ENCODE data around the gene KCNT2. TPM values are rescaled to one million over a fixed set of nuclear protein-coding genes. Genes with fewer than 3 reads are reported as not detected.

The KCNT2 gene
- total RNA-seq, 1 donor from 2014 or later = 8.4 TPM

DNA sequence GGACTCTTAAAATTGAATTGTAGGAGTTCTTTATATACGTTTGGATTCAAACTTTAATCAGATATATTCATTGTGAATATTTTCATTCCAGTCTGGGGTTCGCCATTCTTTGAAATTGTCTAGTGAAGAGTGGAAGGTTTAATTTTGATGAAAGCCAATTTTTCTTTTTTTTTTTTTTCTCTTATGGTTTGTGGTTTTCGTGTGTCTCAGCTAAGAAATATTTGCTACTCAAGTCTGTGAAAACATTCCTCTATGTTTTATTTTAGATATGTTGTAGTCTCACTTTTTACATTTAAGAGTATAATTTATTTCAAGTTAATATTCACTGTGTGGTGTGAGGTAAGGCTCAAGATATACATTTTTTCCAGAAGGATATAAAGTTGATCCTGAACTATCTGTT is 220.5 kb downstream of the KCNT2 start:
- TF ChIP-seq, protein P1, sequence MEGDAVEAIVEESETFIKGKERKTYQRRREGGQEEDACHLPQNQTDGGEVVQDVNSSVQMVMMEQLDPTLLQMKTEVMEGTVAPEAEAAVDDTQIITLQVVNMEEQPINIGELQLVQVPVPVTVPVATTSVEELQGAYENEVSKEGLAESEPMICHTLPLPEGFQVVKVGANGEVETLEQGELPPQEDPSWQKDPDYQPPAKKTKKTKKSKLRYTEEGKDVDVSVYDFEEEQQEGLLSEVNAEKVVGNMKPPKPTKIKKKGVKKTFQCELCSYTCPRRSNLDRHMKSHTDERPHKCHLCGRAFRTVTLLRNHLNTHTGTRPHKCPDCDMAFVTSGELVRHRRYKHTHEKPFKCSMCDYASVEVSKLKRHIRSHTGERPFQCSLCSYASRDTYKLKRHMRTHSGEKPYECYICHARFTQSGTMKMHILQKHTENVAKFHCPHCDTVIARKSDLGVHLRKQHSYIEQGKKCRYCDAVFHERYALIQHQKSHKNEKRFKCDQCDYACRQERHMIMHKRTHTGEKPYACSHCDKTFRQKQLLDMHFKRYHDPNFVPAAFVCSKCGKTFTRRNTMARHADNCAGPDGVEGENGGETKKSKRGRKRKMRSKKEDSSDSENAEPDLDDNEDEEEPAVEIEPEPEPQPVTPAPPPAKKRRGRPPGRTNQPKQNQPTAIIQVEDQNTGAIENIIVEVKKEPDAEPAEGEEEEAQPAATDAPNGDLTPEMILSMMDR (IDR thresholded peaks at IDR 0.05) = no peak
- H3K9me3 ChIP-seq = no peaks in the 10 kb centered on the region
- H3K4me1 ChIP-seq = no peaks in the 10 kb centered on the region
- intact Hi-C loops (cut with DNase I) = no loop called here
- no peaks in the 10 kb centered on the region for H3K27me3 ChIP-seq
- no peaks in the 10 kb centered on the region for H3K36me3 ChIP-seq
- no peak for DNase-seq (ENCODE audit: low spot score in 2 of 2)
- H3K27ac ChIP-seq = no peak overlapping the region
- no peak overlapping the region for H3K4me3 ChIP-seq

DNA sequence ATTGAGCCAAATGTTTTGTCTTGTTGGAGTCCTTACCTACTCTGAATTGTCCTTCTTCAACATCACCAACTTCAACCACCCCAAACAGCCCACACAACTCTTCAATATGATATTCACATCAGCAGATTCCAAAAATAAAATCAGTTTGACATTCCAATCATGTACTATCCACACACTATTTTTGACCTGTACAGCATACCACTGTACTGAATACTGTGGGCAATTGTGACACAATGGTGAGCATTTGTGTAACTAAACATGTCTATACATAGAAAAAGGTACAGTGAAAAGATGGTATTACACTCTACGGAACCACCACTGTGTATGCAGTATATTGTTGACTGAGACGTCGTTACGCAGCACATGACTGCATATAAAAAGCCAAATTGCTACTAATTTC is 223.1 kb downstream of the KCNT2 start:
- intact Hi-C loops (cut with DNase I) = no loop called here

DNA sequence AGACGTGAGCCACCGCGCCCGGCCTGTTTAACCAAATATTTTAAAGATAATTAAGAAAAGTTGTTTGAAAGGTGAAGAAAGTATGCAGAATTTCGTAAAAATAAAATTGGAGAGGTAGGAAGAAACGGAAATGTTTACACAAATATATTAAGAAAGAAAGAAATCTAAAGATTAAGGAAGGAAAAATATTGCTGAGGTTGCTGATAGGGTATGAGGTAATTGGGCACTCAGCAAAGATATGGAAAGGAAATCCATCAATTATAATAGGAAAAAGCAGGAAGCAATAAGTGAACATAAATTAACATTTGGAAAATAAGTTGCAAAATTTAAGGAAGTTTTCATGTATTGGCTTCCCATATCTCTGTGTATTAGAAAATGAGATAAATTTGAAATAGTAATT is 225.9 kb downstream of the KCNT2 start:
- Histone ChIP-seq H3K27me3 (no peaks in the 10 kb centered on the region), H3K4me3 (no peak overlapping the region), H3K9me3 (no peaks in the 10 kb centered on the region), H3K27ac (no peak overlapping the region), H3K36me3 (no peaks in the 10 kb centered on the region), H3K4me1 (no peaks in the 10 kb centered on the region)
- TF ChIP-seq, protein P1 (IDR thresholded peaks at IDR 0.05) = no peak
- no peak for DNase-seq (ENCODE audit: low spot score in 2 of 2)
- intact Hi-C loops (cut with DNase I) = no loop called here

More for the DNA sequence above, 223.1 kb downstream of the KCNT2 start:
- no peak overlapping the region for H3K27ac ChIP-seq
- no peaks in the 10 kb centered on the region for H3K27me3 ChIP-seq
- TF ChIP-seq, protein P1 (IDR thresholded peaks at IDR 0.05) = no peak
- no peaks in the 10 kb centered on the region for H3K36me3 ChIP-seq
- no peaks in the 10 kb centered on the region for H3K9me3 ChIP-seq
- no peak for DNase-seq (ENCODE audit: low spot score in 2 of 2)
- no peaks in the 10 kb centered on the region for H3K4me1 ChIP-seq
- no peak overlapping the region for H3K4me3 ChIP-seq

DNA sequence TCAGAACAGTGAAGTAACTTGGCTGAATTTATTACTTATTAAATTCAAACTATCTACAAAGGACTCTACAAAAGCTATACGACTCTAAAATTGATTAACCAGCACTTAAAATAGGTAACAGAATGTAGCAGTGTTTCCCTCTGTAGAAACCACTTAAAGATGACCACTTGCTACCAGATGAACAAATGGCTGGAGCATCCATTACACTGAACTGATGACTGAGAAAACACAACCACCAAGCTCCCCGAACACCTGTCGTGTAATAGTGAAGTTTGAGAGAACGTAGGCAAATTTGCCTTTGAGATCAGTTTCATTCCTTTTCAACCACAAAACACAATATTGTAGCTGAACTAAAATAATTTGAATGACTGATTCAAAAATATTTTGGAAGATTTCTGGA is 226.7 kb downstream of the KCNT2 start:
- no peaks in the 10 kb centered on the region for H3K36me3 ChIP-seq
- no peaks in the 10 kb centered on the region for H3K9me3 ChIP-seq
- no peak for DNase-seq (ENCODE audit: low spot score in 2 of 2)
- no peaks in the 10 kb centered on the region for H3K4me1 ChIP-seq
- TF ChIP-seq, protein P1 (IDR thresholded peaks at IDR 0.05) = no peak
- no peaks in the 10 kb centered on the region for H3K27me3 ChIP-seq
- intact Hi-C loops (cut with DNase I) = no loop called here
- no peak overlapping the region for H3K4me3 ChIP-seq
- no peak overlapping the region for H3K27ac ChIP-seq

DNA sequence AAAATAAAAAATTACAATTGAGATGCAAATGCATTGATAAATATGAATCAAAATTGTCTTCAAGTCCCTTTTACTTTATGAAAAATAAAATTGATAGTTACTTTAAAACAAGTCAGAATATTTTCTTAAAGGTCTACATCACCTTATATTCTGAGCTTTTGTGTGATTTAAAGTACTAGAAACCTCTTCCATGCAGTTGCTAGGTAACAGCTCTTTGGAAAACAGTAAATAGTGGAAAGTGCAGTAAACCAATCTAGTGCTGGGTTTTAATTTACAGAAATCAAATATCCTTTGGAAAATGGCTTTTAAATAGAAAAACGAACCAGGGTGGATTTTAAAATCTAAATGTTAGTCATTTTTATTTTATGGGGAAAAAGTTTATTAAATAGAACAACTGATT is 227.9 kb downstream of the KCNT2 start:
- Histone ChIP-seq H3K9me3 (no peaks in the 10 kb centered on the region), H3K27me3 (no peaks in the 10 kb centered on the region), H3K27ac (no peak overlapping the region), H3K36me3 (no peaks in the 10 kb centered on the region), H3K4me3 (no peak overlapping the region), H3K4me1 (no peaks in the 10 kb centered on the region)
- intact Hi-C loops (cut with DNase I) = no loop called here
- TF ChIP-seq, protein P1 (IDR thresholded peaks at IDR 0.05) = no peak
- no peak for DNase-seq (ENCODE audit: low spot score in 2 of 2)

DNA sequence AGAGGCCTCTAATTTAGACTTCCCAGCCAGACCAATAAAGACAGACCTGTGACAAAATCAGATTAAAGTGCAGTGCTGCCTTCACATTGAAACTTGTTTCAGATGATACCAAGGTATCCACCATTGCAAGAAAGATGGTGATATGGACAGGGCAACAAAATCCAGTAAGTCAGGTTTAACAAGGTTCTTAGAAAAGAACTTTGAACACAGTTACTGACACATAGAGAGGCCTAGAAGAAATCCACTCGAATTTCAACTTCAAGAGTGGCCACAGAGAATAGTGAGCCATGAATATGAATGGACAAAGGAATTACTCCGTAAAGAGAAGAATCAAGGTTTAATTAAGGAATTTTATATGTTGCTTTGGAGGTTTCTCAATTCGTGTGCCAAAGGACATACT is 230.4 kb downstream of the KCNT2 start:
- Histone ChIP-seq H3K4me3 (no peak overlapping the region), H3K27ac (no peak overlapping the region), H3K4me1 (no peaks in the 10 kb centered on the region), H3K27me3 (no peaks in the 10 kb centered on the region), H3K9me3 (no peaks in the 10 kb centered on the region), H3K36me3 (no peaks in the 10 kb centered on the region)
- DNase-seq (ENCODE audit: low spot score in 2 of 2) = no peak
- TF ChIP-seq, protein P1 (IDR thresholded peaks at IDR 0.05) = no peak
- intact Hi-C loops (cut with DNase I) = no loop called here
